SU-DHL-6 (cell line): Measurements from ENCODE around the gene ARHGAP45.

ENCODE experiments used
- H2AFZ ChIP-seq: fragments of 200-600 bp; sonication (generic); 2 replicates; pipeline ENCODE4 v1.6.1; 2014; ENCODE audit warnings: low read depth, mild to moderate bottlenecking, moderate library complexity, mixed read lengths, antibody characterized with exemption, low read length; ENCODE audit not compliant: severe bottlenecking
- H3F3A ChIP-seq: fragments of 200-600 bp; shearing (Covaris generic); 2 replicates; pipeline ENCODE4 v1.6.0; 2016; ENCODE audit warnings: antibody characterized with exemption, mild to moderate bottlenecking; ENCODE audit not compliant: insufficient read depth
- H3K27ac ChIP-seq: fragments of 200-600 bp; sonication (generic); 2 replicates; pipeline ENCODE4 v1.5.1; 2016; ENCODE audit warnings: low read depth, mild to moderate bottlenecking, low read length, moderate library complexity, mixed read lengths
- H3K27me3 ChIP-seq: fragments of 200-600 bp; sonication (generic), shearing (Covaris generic); 2 replicates; pipeline ENCODE4 v1.6.0; 2014; ENCODE audit warnings: mild to moderate bottlenecking, low read length
- H3K36me3 ChIP-seq: fragments of 200-600 bp; sonication (generic); 2 replicates; pipeline ENCODE4 v1.6.1; 2014; ENCODE audit warnings: mild to moderate bottlenecking, low read length, mixed read lengths
- H3K4me2 ChIP-seq: fragments of 300-600, 200-600 bp; shearing (Covaris generic), sonication (generic); 2 replicates; pipeline ENCODE4 v1.6.0; 2014; ENCODE audit warnings: low read length, low read depth, mild to moderate bottlenecking; ENCODE audit not compliant: poor library complexity, severe bottlenecking
- H3K4me3 ChIP-seq: fragments of 200-600 bp; sonication (generic); 2 replicates; pipeline ENCODE4 v1.5.1; 2014; ENCODE audit warnings: antibody characterized with exemption, low read length, mild to moderate bottlenecking, mixed read lengths; ENCODE audit not compliant: insufficient read depth, poor library complexity, severe bottlenecking
- H3K79me2 ChIP-seq: fragments of 200-600 bp; sonication (generic); 2 replicates; pipeline ENCODE4 v1.6.1; 2014; ENCODE audit warnings: mild to moderate bottlenecking, low read length, moderate library complexity; ENCODE audit not compliant: insufficient read depth
- H3K9ac ChIP-seq: fragments of 200-600 bp; sonication (generic); 2 replicates; pipeline ENCODE4 v1.7.0; 2014; ENCODE audit warnings: mild to moderate bottlenecking, low read length
- H3K9me2 ChIP-seq: fragments of 200-600 bp; sonication (generic); replicated peaks from 2 replicates; pipeline ENCODE4 v1.6.1; 2014; ENCODE audit warnings: low read length; ENCODE audit not compliant: insufficient read depth
- H3K9me3 ChIP-seq: fragments of 200-600 bp; sonication (generic); 2 replicates; pipeline ENCODE4 v1.6.1; 2014; ENCODE audit warnings: low read length, mixed read lengths; ENCODE audit not compliant: insufficient read depth
- H4K20me1 ChIP-seq: fragments of 200-600 bp; sonication (generic); 2 replicates; pipeline ENCODE4 v1.6.1; 2014; ENCODE audit warnings: low read depth, mild to moderate bottlenecking, antibody characterized with exemption, low read length, moderate library complexity, mixed read lengths
- EZH2phosphoT487 ChIP-seq: fragments of 200-600 bp; sonication (generic), shearing (Covaris generic); conservative IDR thresholded peaks from 2 replicates; pipeline ENCODE4 v1.6.1; 2018; ENCODE audit warnings: mild to moderate bottlenecking, antibody characterized with exemption, low read length, moderate library complexity, mixed read lengths
- TF ChIP-seq, protein P1 (sequence below): fragments of 200-600 bp; sonication (generic); IDR thresholded peaks from one replicate; pipeline ENCODE4 v1.5.1; 2017; ENCODE audit warnings: antibody characterized with exemption, mild to moderate bottlenecking, low read length, moderate library complexity; ENCODE audit not compliant: insufficient read depth, poor library complexity, severe bottlenecking

Gene ARHGAP45

DNA sequence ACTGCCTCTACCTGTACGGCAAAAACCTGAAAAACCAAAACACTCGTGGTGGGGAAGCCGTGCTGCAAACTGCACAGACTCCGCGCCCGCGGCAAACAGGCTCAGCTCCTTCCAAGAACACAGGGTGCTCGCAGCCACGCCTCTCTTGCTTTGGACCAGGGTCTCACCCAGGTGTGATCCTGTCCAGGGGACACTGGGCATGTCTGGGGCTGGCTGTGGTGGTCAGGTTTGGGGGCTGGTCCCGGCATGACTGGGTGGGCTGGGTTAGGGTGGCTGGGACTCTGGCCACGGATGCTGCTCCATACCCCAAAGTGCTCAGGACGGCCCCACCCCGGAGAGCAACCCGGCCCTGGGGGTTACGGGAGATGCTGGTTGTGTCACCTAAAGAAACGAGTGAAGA, 50.7 kb downstream of the ARHGAP45 start:
- no peaks in the 10 kb centered on the region for H3K36me3 ChIP-seq
- H3K27ac ChIP-seq = no peak overlapping the region
- no peak overlapping the region for H3K9ac ChIP-seq
- no peaks in the 10 kb centered on the region for H3F3A ChIP-seq
- H4K20me1 ChIP-seq = no peaks in the 10 kb centered on the region
- H3K27me3 ChIP-seq = no peaks in the 10 kb centered on the region
- no peaks in the 10 kb centered on the region for H3K79me2 ChIP-seq
- H2AFZ ChIP-seq = no peak overlapping the region
- H3K9me3 ChIP-seq = no peaks in the 10 kb centered on the region
- TF ChIP-seq, protein P1, sequence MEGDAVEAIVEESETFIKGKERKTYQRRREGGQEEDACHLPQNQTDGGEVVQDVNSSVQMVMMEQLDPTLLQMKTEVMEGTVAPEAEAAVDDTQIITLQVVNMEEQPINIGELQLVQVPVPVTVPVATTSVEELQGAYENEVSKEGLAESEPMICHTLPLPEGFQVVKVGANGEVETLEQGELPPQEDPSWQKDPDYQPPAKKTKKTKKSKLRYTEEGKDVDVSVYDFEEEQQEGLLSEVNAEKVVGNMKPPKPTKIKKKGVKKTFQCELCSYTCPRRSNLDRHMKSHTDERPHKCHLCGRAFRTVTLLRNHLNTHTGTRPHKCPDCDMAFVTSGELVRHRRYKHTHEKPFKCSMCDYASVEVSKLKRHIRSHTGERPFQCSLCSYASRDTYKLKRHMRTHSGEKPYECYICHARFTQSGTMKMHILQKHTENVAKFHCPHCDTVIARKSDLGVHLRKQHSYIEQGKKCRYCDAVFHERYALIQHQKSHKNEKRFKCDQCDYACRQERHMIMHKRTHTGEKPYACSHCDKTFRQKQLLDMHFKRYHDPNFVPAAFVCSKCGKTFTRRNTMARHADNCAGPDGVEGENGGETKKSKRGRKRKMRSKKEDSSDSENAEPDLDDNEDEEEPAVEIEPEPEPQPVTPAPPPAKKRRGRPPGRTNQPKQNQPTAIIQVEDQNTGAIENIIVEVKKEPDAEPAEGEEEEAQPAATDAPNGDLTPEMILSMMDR = no peak
- no peak for TF ChIP-seq EZH2phosphoT487
- H3K4me3 ChIP-seq = no peak overlapping the region
- no peaks in the 10 kb centered on the region for H3K9me2 ChIP-seq
- H3K4me2 ChIP-seq = no peak overlapping the region

DNA sequence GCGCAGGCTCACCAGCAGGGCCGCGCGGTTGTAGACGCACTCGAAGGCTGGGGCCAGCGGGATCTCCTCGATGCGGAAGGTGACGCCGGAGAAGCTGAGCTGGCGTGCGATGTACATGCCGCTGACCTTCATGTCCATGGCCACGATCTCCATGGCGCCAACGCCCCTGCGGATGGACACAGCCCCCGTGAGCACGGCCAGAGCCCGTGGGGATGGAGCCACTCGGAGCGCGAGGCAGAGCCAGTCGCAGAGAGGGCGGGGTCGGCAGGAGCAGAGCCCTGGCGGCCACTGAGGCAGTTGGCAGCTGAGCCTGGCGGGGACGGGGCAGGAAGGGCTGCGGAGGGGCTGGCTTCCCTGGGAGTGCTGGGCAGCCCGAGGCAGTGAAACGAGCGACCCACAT, 52.0 kb downstream of the ARHGAP45 start:
- Histone ChIP-seq H3K27me3 (no peaks in the 10 kb centered on the region), H3K4me2 (no peak overlapping the region), H3F3A (no peaks in the 10 kb centered on the region), H3K27ac (no peak overlapping the region), H4K20me1 (no peaks in the 10 kb centered on the region), H3K79me2 (no peaks in the 10 kb centered on the region), H3K4me3 (no peak overlapping the region), H3K36me3 (no peaks in the 10 kb centered on the region), H3K9ac (no peak overlapping the region), H3K9me2 (no peaks in the 10 kb centered on the region), H2AFZ (no peak overlapping the region), H3K9me3 (no peaks in the 10 kb centered on the region)
- TF ChIP-seq EZH2phosphoT487 = no peak
- TF ChIP-seq, protein P1 = no peak

GRCh38 chr19:1119475-1120217, 52.7 kb downstream of the ARHGAP45 start:
- Histone ChIP-seq H3K79me2 (no peaks in the 10 kb centered on the region), H3K36me3 (no peaks in the 10 kb centered on the region), H3K4me3 (no peak overlapping the region), H3K9me2 (no peaks in the 10 kb centered on the region), H3K9ac (no peak overlapping the region), H3K9me3 (no peaks in the 10 kb centered on the region), H3K27ac (no peak overlapping the region), H3F3A (no peaks in the 10 kb centered on the region), H4K20me1 (no peaks in the 10 kb centered on the region), H2AFZ (no peak overlapping the region), H3K4me2 (no peak overlapping the region), H3K27me3 (no peaks in the 10 kb centered on the region)
- TF ChIP-seq EZH2phosphoT487 = no peak
- TF ChIP-seq, protein P1 = no peak
